ENCODE data around the gene YLPM1.
"Not testable (repeated sequence)": the region's sequence is repeated elsewhere in the genome, so short reads cannot be mapped to it uniquely, and the experiment has no call there.

YLPM1 gene

DNA sequence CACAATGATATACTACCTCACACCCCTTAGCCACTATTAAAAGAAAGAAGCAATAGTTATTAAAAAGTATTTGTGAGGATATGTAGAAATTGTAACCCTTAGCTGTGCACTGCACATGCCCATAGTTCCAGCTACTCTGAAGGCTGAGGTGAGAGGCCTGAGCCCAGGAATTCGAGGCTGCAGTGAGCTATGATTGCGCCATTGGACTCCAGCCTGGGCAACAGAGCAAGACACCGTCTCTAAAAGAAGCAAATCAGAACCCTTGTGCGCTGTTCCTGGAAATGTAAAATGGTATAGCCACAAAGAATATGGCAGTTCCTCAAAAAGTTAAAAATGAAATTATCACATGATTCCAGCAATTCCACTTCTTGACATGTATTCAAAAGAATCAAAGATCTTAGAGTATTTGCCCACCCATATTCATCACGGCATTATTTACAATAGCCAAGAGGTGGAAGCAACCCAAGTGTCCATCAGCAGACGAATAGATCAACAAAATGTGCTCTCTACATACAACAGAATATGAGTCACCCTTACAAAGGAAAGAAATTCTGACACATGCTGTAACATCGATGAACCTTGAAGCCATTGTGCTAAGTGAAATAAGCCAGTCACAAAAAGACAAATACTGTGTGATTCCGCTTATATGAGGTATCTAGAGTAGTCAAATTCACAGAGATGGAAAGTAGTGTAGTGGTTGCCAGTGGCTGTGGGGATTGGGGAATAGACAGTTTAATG, 23.7 kb upstream of the YLPM1 start:
- H3K4me1 ChIP-seq (ENCODE audit: control insufficient read depth in 5 of 5, insufficient read depth in 5 of 5, low read length in 5 of 5) = no peaks in the 10 kb centered on the region
- H3K27me3 ChIP-seq (ENCODE audit: control insufficient read depth in 5 of 5, insufficient read depth in 4 of 5, low read length in 5 of 5) = no peaks in the 10 kb centered on the region
- H3K9me3 ChIP-seq (ENCODE audit: control insufficient read depth in 5 of 5, low read length in 5 of 5) = no peaks in the 10 kb centered on the region
- no peak overlapping the region for H3K4me3 ChIP-seq (ENCODE audit: low read depth in 1 of 5, low read length in 5 of 5)
- no peak overlapping the region for H3K9ac ChIP-seq (ENCODE audit: low read length in 5 of 5)
- H3K27ac ChIP-seq (ENCODE audit: low read depth, low read length) = no peak overlapping the region
- peaks cover 11 to 38% (median 31%) of the 10 kb centered on the region in 5 donors for H3K36me3 ChIP-seq (ENCODE audit: control insufficient read depth in 5 of 5, insufficient read depth in 5 of 5, low read length in 5 of 5)

DNA sequence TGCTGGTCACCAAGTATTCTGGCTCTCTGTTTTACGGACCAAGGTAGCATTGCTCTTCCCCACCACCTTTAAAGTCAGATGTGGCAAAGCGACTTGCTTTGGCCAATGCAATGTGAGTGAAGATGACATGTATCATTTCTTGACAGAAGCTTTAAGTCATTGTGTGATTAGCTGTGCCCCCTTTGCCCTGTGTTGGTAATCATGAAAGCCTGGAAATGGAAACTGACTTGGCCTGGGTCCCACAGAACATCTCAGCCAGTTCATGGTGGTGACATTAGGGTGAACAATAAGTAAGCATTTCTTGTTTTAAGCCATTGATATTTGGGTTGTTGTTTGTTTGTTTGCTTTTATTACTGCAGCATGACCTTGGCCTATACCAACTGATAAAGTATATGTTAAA, 15.9 kb upstream of the YLPM1 start:
- H3K9me3 ChIP-seq (ENCODE audit: control insufficient read depth in 5 of 5, low read length in 5 of 5) = no peaks in the 10 kb centered on the region
- H3K36me3 ChIP-seq (ENCODE audit: control insufficient read depth in 5 of 5, insufficient read depth in 5 of 5, low read length in 5 of 5) = no peaks in the 10 kb centered on the region
- no peaks in the 10 kb centered on the region for H3K27me3 ChIP-seq (ENCODE audit: control insufficient read depth in 5 of 5, insufficient read depth in 4 of 5, low read length in 5 of 5)

DNA sequence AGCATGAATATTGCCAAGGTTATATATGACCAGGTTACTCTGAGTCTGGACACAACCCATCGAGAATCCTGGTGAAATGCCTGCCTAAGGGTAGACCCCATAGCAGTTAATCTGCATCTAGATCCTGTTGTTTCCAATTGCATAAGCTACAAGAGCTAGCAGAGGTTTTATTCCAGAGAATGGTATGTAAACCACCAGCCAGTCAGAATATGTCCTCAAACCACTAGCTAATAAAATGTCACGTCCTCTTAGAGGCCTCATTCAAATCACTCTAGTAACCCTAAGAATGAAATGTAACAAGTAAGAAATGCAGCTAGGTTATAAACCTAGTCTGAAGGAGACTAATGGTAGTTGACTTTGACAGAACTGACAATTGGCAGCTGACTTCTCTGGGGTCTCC, 9.0 kb upstream of the YLPM1 start:
- Histone ChIP-seq H3K4me1 (ENCODE audit: control insufficient read depth in 5 of 5, insufficient read depth in 5 of 5, low read length in 5 of 5) (no peaks in the 10 kb centered on the region), H3K27ac (ENCODE audit: low read depth, low read length) (no peak overlapping the region), H3K9ac (ENCODE audit: low read length in 5 of 5) (no peak overlapping the region), H3K9me3 (ENCODE audit: control insufficient read depth in 5 of 5, low read length in 5 of 5) (peaks cover 0 to 4% (median 2%) of the 10 kb centered on the region in 5 donors), H3K36me3 (ENCODE audit: control insufficient read depth in 5 of 5, insufficient read depth in 5 of 5, low read length in 5 of 5) (no peaks in the 10 kb centered on the region), H3K27me3 (ENCODE audit: control insufficient read depth in 5 of 5, insufficient read depth in 4 of 5, low read length in 5 of 5) (no peaks in the 10 kb centered on the region), H3K4me3 (ENCODE audit: low read depth in 1 of 5, low read length in 5 of 5) (no peak overlapping the region)

More for the DNA sequence above, 15.9 kb upstream of the YLPM1 start:
- Histone ChIP-seq H3K4me3 (ENCODE audit: low read depth in 1 of 5, low read length in 5 of 5) (no peak overlapping the region), H3K9ac (ENCODE audit: low read length in 5 of 5) (no peak overlapping the region), H3K27ac (ENCODE audit: low read depth, low read length) (no peak overlapping the region), H3K4me1 (ENCODE audit: control insufficient read depth in 5 of 5, insufficient read depth in 5 of 5, low read length in 5 of 5) (no peaks in the 10 kb centered on the region)

DNA sequence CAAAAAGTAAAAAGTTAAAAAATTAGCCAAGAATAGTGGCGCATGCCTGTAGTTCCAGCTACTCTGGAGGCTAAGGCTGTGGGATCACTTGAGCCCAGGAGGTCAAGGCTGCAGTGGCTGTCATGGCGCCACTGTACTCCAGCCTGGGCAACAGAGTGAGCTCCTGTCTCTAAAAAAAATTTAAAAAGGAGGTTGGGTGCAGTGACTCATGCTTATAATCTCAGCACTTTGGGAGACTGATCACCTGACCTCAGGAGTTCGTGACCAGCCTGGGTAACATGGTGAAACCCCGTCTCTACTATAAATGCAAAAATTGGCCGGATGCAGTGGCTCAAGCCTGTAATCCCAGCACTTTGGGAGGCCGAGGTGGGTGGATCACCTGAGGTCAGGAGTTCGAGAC, 8.2 kb upstream of the YLPM1 start:
- H3K9me3 ChIP-seq (ENCODE audit: control insufficient read depth in 5 of 5, low read length in 5 of 5) = peaks cover 0 to 4% (median 2%) of the 10 kb centered on the region in 5 donors
- H3K4me1 ChIP-seq (ENCODE audit: control insufficient read depth in 5 of 5, insufficient read depth in 5 of 5, low read length in 5 of 5) = no peaks in the 10 kb centered on the region
- no peaks in the 10 kb centered on the region for H3K36me3 ChIP-seq (ENCODE audit: control insufficient read depth in 5 of 5, insufficient read depth in 5 of 5, low read length in 5 of 5)
- H3K4me3 ChIP-seq (ENCODE audit: low read depth in 1 of 5, low read length in 5 of 5) = no peak overlapping the region
- H3K27ac ChIP-seq (ENCODE audit: low read depth, low read length) = no peak overlapping the region
- no peak overlapping the region for H3K9ac ChIP-seq (ENCODE audit: low read length in 5 of 5)
- H3K27me3 ChIP-seq (ENCODE audit: control insufficient read depth in 5 of 5, insufficient read depth in 4 of 5, low read length in 5 of 5) = no peaks in the 10 kb centered on the region

DNA sequence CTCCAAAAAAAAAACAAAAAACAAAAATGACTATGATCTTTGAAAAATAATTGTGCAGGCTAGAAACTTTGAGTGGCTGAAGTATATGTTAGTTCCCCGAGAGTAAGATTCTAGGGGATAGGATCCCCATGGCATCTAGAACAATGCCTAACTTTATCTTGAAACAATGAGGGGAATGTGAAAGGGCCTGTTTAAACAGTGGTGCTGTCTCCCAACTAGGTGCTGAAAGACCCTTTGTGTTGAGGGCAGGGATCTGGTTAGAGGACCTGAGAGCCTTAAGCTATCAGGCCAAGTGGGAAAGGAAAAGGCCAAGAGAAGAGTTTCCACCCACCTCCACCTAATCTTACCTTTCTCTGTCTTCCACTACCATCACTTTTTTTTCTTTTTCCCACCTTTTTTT, 6.8 kb upstream of the YLPM1 start:
- H3K4me1 ChIP-seq (ENCODE audit: control insufficient read depth in 5 of 5, insufficient read depth in 5 of 5, low read length in 5 of 5) = no peaks in the 10 kb centered on the region
- no peak overlapping the region for H3K9ac ChIP-seq (ENCODE audit: low read length in 5 of 5)
- no peaks in the 10 kb centered on the region for H3K36me3 ChIP-seq (ENCODE audit: control insufficient read depth in 5 of 5, insufficient read depth in 5 of 5, low read length in 5 of 5)
- H3K9me3 ChIP-seq (ENCODE audit: control insufficient read depth in 5 of 5, low read length in 5 of 5) = peaks cover 0 to 4% (median 2%) of the 10 kb centered on the region in 5 donors
- no peaks in the 10 kb centered on the region for H3K27me3 ChIP-seq (ENCODE audit: control insufficient read depth in 5 of 5, insufficient read depth in 4 of 5, low read length in 5 of 5)
- no peak overlapping the region for H3K4me3 ChIP-seq (ENCODE audit: low read depth in 1 of 5, low read length in 5 of 5)
- H3K27ac ChIP-seq (ENCODE audit: low read depth, low read length) = no peak overlapping the region

DNA sequence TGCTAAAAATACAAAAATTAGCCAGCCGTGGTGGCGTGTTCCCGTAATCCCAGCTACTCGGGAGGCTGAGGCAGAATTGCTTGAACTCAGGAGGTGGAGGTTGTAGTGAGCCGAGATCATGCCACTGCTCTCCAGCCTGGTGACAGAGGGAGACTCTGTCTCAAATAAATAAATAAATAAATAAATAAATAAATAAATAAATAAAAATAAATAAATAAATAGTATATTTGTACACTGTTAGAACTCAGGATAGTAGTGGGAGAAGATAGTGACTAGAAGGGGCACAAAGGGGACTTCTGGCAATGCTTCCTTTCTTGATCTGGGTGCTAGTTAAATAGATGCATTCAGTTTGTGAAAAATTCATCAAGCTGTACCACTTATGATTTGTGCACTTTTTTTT, 4.6 kb upstream of the YLPM1 start:
- H3K4me3 ChIP-seq (ENCODE audit: low read depth in 1 of 5, low read length in 5 of 5); H3K9me3 ChIP-seq (ENCODE audit: control insufficient read depth in 5 of 5, low read length in 5 of 5); H3K27ac ChIP-seq (ENCODE audit: low read depth, low read length); H3K4me1 ChIP-seq (ENCODE audit: control insufficient read depth in 5 of 5, insufficient read depth in 5 of 5, low read length in 5 of 5); H3K9ac ChIP-seq (ENCODE audit: low read length in 5 of 5); H3K27me3 ChIP-seq (ENCODE audit: control insufficient read depth in 5 of 5, insufficient read depth in 4 of 5, low read length in 5 of 5); H3K36me3 ChIP-seq (ENCODE audit: control insufficient read depth in 5 of 5, insufficient read depth in 5 of 5, low read length in 5 of 5): not testable (repeated sequence)

DNA sequence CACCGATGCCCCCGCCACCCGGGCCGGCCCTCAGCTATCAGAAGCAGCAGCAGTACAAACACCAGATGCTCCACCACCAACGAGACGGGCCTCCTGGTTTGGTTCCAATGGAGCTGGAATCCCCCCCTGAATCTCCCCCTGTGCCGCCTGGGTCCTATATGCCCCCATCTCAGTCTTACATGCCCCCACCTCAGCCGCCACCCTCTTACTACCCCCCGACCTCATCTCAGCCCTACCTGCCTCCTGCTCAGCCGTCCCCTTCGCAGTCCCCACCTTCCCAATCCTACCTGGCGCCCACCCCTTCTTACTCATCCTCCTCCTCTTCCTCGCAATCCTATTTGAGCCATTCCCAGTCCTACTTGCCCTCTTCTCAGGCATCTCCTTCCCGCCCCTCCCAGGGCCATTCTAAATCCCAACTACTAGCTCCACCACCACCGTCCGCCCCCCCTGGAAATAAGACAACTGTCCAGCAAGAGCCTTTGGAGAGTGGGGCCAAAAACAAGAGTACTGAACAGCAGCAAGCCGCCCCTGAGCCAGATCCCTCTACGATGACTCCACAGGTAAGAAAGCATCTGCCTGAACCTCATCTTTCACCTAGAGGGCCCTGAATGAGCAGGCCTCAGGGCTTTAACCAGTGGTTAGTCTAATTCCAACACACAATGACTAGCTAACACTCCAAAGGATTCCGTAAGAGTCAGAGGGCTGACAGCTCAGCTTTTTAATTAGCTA, 851 bp downstream of the YLPM1 start:
- peak overlapping the region; percentile 84 to 98 (median 95) for H3K9ac ChIP-seq (ENCODE audit: low read length in 5 of 5)
- peak overlapping the region; percentile 84 for H3K27ac ChIP-seq (ENCODE audit: low read depth, low read length)
- H3K27me3 ChIP-seq (ENCODE audit: control insufficient read depth in 5 of 5, insufficient read depth in 4 of 5, low read length in 5 of 5) = no peaks in the 10 kb centered on the region
- no peaks in the 10 kb centered on the region for H3K36me3 ChIP-seq (ENCODE audit: control insufficient read depth in 5 of 5, insufficient read depth in 5 of 5, low read length in 5 of 5)
- H3K4me3 ChIP-seq (ENCODE audit: low read depth in 1 of 5, low read length in 5 of 5) = peak overlapping the region; percentile 81 to 92 (median 86)
- no peaks in the 10 kb centered on the region for H3K9me3 ChIP-seq (ENCODE audit: control insufficient read depth in 5 of 5, low read length in 5 of 5)
- H3K4me1 ChIP-seq (ENCODE audit: control insufficient read depth in 5 of 5, insufficient read depth in 5 of 5, low read length in 5 of 5) = peaks cover 6 to 52% (median 47%) of the 10 kb centered on the region in 5 donors

DNA sequence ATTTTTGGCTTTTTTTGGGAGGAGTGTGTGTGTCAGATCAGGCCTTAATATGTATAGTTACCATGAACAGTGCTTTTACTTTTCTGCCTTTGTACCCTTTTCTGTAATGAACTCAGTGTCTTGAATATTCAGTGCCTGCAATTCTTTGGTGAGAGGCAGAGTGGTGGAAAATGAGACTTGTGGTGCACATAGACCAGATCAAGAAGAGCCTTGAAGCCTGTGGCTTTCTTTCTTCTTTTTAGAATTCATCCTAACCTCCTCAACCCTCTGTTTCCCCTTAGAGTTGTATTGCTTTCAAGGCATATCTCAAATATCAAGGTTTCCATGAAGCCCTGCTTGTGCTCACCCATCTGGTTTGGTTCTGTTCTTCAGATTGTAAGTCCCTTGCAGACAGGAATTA, 2.6 kb downstream of the YLPM1 start:
- no peaks in the 10 kb centered on the region for H3K36me3 ChIP-seq (ENCODE audit: control insufficient read depth in 5 of 5, insufficient read depth in 5 of 5, low read length in 5 of 5)
- H3K27ac ChIP-seq (ENCODE audit: low read depth, low read length) = no peak overlapping the region
- no peaks in the 10 kb centered on the region for H3K9me3 ChIP-seq (ENCODE audit: control insufficient read depth in 5 of 5, low read length in 5 of 5)
- no peaks in the 10 kb centered on the region for H3K27me3 ChIP-seq (ENCODE audit: control insufficient read depth in 5 of 5, insufficient read depth in 4 of 5, low read length in 5 of 5)
- H3K4me1 ChIP-seq (ENCODE audit: control insufficient read depth in 5 of 5, insufficient read depth in 5 of 5, low read length in 5 of 5) = peaks cover 6 to 52% (median 47%) of the 10 kb centered on the region in 5 donors
- H3K9ac ChIP-seq (ENCODE audit: low read length in 5 of 5) = peak overlapping the region; percentile 48 to 98 (median 95)
- H3K4me3 ChIP-seq (ENCODE audit: low read depth in 1 of 5, low read length in 5 of 5) = peak overlapping the region; percentile 8 to 92 (median 81)

DNA sequence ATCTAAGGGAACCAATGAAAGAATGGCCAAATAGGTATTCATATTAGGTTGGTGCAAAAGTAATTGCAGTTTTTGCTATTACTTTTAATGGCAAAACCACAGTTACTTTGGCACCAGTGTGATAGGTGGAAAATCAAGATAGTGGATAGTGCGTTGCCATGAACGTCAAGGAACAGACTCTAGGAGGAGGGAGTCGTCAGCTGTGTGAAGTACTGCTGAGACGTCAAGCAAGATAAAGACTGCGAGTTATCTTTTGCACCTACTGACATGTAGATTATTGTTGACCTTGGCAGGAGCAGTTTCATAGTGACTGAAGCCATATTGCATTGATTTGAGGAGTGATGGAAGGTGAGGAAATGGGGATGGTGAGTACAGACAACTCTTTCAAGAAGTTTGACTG, 8.3 kb downstream of the YLPM1 start:
- Histone ChIP-seq H3K9me3 (ENCODE audit: control insufficient read depth in 5 of 5, low read length in 5 of 5) (no peaks in the 10 kb centered on the region), H3K4me3 (ENCODE audit: low read depth in 1 of 5, low read length in 5 of 5) (no peak overlapping the region), H3K9ac (ENCODE audit: low read length in 5 of 5) (no peak overlapping the region), H3K36me3 (ENCODE audit: control insufficient read depth in 5 of 5, insufficient read depth in 5 of 5, low read length in 5 of 5) (peaks cover 0 to 7% (median 1%) of the 10 kb centered on the region in 5 donors), H3K4me1 (ENCODE audit: control insufficient read depth in 5 of 5, insufficient read depth in 5 of 5, low read length in 5 of 5) (peaks cover 0 to 18% (median 15%) of the 10 kb centered on the region in 5 donors), H3K27me3 (ENCODE audit: control insufficient read depth in 5 of 5, insufficient read depth in 4 of 5, low read length in 5 of 5) (no peaks in the 10 kb centered on the region), H3K27ac (ENCODE audit: low read depth, low read length) (no peak overlapping the region)

DNA sequence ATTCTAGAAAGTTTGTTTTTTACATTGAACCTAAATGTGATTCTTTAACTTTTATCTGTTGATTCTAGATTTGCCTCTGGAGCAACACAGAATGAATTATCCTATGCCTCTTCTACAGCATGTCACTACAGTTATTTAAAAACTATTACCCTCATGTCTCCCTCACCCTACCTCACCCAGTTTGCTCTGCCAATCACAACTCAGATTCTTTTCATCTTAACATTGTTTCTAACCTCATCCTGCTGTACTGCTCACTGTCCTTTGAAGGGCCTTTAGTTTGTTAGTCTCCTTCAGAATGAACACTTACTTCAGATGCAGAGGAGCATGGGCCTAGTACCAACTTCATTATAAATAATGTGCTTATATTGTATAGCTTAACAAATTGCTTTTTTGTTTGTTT, 21.5 kb downstream of the YLPM1 start:
- Histone ChIP-seq H3K9ac (ENCODE audit: low read length in 5 of 5) (no peak overlapping the region), H3K9me3 (ENCODE audit: control insufficient read depth in 5 of 5, low read length in 5 of 5) (no peaks in the 10 kb centered on the region), H3K36me3 (ENCODE audit: control insufficient read depth in 5 of 5, insufficient read depth in 5 of 5, low read length in 5 of 5) (peaks cover 40 to 77% (median 51%) of the 10 kb centered on the region in 5 donors), H3K27me3 (ENCODE audit: control insufficient read depth in 5 of 5, insufficient read depth in 4 of 5, low read length in 5 of 5) (no peaks in the 10 kb centered on the region), H3K27ac (ENCODE audit: low read depth, low read length) (no peak overlapping the region), H3K4me1 (ENCODE audit: control insufficient read depth in 5 of 5, insufficient read depth in 5 of 5, low read length in 5 of 5) (no peaks in the 10 kb centered on the region), H3K4me3 (ENCODE audit: low read depth in 1 of 5, low read length in 5 of 5) (no peak overlapping the region)
